Bronchial epithelial cell (primary cell): ENCODE measurements around the gene INTS3. TPM values are rescaled to one million over a fixed set of nuclear protein-coding genes. Genes with fewer than 3 reads are reported as not detected.

Experiments
- DNase-seq: peaks from one replicate; pipeline ENCODE4 v3.0.0-alpha.2; 2010; ENCODE audit warnings: low read depth
- FAIRE-seq: peaks from 2 replicates; lab custom pipeline; 2011; peaks lifted over from hg19 to GRCh38; lab: Jason Lieb, UNC
- H3K27me3 ChIP-seq: 2 replicates; pipeline ENCODE4 v1.5.1; 2011; ENCODE audit warnings: low read length; ENCODE audit not compliant: control insufficient read depth, insufficient read depth
- H3K36me3 ChIP-seq: 2 replicates; pipeline ENCODE4 v1.5.1; 2011; ENCODE audit warnings: low read length; ENCODE audit not compliant: control insufficient read depth, insufficient read depth
- H3K4me3 ChIP-seq: 2 replicates; pipeline ENCODE4 v1.5.1; 2011; ENCODE audit warnings: mild to moderate bottlenecking, low read depth, low read length, control low read depth
- total RNA-seq: library from RNA; depleted of rRNA; stranded (reverse); fragments of >200 nt; gene quantifications from 2 replicates; pipeline ENCODE4 v1.2.1, GENCODE V29; 2014
- TF ChIP-seq, protein P1 (sequence below): IDR thresholded peaks from 2 replicates; pipeline ENCODE4 v1.5.1; 2011; ENCODE audit warnings: mild to moderate bottlenecking, moderate library complexity, low read length, control low read depth, inconsistent platforms; ENCODE audit not compliant: insufficient read depth, severe bottlenecking

INTS3 gene
- total RNA-seq, 1 donor from 2014 or later: 12.6 TPM

DNA sequence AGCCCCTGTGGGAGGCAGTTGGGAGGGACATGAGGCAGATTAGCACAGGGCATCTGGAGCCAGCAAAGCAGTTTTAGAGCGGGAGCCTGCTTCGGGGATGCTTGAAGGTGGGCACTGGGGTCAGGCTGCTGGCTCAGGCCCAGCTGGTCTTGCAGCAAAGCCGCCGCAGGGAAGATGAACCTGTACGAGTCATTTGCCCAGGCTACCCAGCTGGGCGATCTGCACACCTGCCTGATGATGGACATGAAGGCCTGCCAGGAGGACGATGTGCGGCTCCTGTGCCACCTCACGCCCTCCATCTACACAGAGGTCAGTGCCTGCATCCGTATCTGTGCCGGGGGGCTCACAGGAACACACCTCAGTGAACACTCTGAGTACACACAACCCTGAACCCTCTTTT lies 39.7 kb downstream of the INTS3 start:
- TF ChIP-seq, protein P1, sequence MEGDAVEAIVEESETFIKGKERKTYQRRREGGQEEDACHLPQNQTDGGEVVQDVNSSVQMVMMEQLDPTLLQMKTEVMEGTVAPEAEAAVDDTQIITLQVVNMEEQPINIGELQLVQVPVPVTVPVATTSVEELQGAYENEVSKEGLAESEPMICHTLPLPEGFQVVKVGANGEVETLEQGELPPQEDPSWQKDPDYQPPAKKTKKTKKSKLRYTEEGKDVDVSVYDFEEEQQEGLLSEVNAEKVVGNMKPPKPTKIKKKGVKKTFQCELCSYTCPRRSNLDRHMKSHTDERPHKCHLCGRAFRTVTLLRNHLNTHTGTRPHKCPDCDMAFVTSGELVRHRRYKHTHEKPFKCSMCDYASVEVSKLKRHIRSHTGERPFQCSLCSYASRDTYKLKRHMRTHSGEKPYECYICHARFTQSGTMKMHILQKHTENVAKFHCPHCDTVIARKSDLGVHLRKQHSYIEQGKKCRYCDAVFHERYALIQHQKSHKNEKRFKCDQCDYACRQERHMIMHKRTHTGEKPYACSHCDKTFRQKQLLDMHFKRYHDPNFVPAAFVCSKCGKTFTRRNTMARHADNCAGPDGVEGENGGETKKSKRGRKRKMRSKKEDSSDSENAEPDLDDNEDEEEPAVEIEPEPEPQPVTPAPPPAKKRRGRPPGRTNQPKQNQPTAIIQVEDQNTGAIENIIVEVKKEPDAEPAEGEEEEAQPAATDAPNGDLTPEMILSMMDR: no peak
- FAIRE-seq: no peak
- peaks cover 30% of the 10 kb centered on the region for H3K36me3 ChIP-seq

DNA sequence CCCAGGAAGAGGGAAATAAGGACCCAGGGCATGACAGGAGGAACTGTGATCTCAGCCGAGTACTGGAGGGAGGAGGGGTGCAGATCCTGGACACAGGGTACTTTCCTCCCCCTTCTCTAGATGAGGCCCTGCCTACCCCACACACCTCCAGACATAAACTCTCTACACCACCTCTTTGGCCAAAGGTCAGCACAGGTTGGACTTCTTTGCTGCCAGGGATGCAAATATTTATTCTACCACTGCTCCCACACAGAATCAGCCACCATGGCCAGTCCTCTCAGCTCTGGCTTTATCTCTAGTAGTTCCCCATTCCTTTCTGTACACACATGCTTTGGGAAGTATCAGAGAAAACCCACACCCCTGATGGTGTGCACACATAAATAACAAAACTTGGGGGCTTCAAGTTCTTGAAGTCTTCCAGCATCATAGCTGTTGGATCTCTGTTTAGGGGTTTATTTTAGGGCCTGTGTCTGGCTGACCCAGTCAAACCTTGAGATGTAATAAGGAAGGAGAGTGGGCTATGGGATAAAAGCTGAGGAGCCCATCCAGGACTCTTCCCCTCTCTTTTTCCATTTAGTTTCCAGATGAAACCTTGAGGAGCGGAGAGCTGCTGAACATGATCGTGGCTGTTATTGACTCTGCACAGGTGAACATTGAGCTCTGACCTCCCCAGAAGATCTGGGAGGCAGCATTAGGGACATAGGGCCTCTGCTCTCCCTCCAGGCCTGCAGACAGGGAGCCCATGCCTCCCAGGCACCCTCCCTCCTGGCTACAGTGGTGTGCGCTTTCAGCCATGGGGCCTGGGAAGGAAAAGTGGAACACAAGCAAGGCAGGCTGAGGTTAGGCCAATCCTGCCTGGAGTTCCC lies 40.7 kb downstream of the INTS3 start:
- Histone ChIP-seq H3K36me3 (peaks cover 26% of the 10 kb centered on the region), H3K27me3 (no peaks in the 10 kb centered on the region), H3K4me3 (no peak overlapping the region)
- TF ChIP-seq, protein P1: no peak
- DNase-seq (no peak), FAIRE-seq (no peak)

More for the DNA sequence above, 39.7 kb downstream of the INTS3 start:
- no peak for DNase-seq
- Histone ChIP-seq H3K4me3 (no peak overlapping the region), H3K27me3 (no peaks in the 10 kb centered on the region)

DNA sequence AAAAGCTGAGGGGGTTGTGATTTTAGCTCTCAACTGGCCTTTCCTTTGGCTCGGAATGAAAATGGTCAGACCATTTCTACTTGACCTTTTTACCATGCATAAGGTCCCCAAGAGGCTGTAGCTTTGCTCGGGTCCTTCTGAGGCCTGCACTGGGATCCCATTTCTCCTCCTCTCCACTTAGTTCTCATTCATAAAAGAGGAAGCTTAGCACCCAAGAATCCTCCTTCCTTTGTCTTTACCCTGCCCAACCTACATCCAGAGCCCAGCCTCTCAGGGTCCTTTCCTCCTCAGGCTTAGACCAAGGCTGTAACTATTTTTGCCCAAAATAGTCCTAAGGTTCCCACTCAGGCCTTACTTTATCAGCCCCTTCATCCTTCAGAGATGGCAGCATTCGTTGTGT lies 41.4 kb downstream of the INTS3 start:
- Histone ChIP-seq H3K4me3 (no peak overlapping the region), H3K27me3 (no peaks in the 10 kb centered on the region), H3K36me3 (peaks cover 26% of the 10 kb centered on the region)
- TF ChIP-seq, protein P1: no peak
- no peak for FAIRE-seq
- DNase-seq: no peak

DNA sequence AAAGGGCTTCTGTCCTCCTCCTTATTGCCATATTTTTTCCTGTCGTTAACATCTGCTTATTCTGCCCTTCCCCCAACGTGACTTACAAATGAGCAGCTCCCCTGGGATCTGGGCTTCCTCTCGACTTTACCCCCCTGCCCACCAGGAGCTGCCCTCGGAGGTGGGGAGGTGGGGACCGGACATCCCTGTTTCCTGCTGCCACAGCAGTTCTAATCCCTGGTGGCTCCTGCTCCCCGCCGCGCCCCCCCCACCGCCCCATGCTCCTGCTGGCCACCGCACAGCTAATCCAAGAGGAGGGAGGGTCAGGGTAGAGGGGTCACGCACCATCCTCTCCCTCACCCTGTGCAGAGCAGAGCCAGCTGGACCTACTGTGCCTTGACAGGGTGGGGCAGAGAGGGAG lies 42.9 kb downstream of the INTS3 start:
- no peaks in the 10 kb centered on the region for H3K27me3 ChIP-seq
- H3K4me3 ChIP-seq: no peak overlapping the region
- FAIRE-seq (no peak), DNase-seq (no peak)
- TF ChIP-seq, protein P1: no peak
- peaks cover 22% of the 10 kb centered on the region for H3K36me3 ChIP-seq

DNA sequence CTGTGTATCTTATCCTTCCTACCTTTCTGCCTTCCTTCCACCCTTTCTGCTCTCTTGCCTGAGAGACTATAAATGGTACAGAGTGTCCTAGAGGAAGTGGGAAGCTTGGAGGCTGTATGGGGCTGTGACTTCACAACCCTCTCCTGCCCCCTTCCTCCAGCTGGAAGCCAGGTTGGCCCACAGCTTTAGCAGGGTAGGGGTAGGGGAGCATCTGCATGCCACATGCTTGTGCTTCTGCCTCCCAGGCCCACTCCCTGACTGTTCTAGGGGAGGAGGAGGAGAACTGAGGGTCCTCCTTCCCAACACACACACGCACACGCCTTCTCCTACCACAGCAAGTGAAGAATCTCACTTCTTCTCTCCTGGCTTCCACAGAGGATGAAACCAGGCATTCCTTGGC lies 43.4 kb downstream of the INTS3 start:
- Histone ChIP-seq H3K27me3 (no peaks in the 10 kb centered on the region), H3K36me3 (peaks cover 22% of the 10 kb centered on the region), H3K4me3 (no peak overlapping the region)
- DNase-seq (no peak), FAIRE-seq (no peak)
- TF ChIP-seq, protein P1: no peak
